WTC11 (cell line): ENCODE results near the gene VEGFC. TPM values are rescaled to one million over a fixed set of nuclear protein-coding genes. Genes with fewer than 3 reads are reported as not detected.

Experiments
- ATAC-seq: fragments of 200-7000 bp; cut with Tn5 transposase; 2 replicates; pipeline ENCODE4 v1.10.0; 2021; ENCODE audit warnings: mild to moderate bottlenecking, moderate library complexity
- CTCF ChIA-PET: fragments of 300-600 bp; sonication (Branson Sonifier 250); formaldehyde crosslinking; loops from one replicate; lab custom pipeline; 2021; ENCODE audit warnings: antibody characterized with exemption; lab: Charles Lee
- POLR2A ChIA-PET: fragments of 350-600 bp; sonication (Branson Sonifier 250); formaldehyde crosslinking; loops from one replicate; lab custom pipeline; 2021; ENCODE audit warnings: antibody characterized with exemption; lab: Charles Lee
- DNase-seq: peaks from one replicate; pipeline ENCODE4 v3.0.0; 2021; ENCODE audit warnings: low spot score
- H3K27ac Mint-ChIP-seq: 2 replicates; pipeline ENCODE4 v1.8.0; 2021; ENCODE audit warnings: mixed read lengths
- H3K27me3 Mint-ChIP-seq: 2 replicates; pipeline ENCODE4 v1.8.0; 2021; ENCODE audit warnings: low read depth, mild to moderate bottlenecking, moderate library complexity, mixed read lengths
- H3K36me3 Mint-ChIP-seq: 2 replicates; pipeline ENCODE4 v1.8.0; 2021; ENCODE audit warnings: mixed read lengths
- H3K4me1 Mint-ChIP-seq: 2 replicates; pipeline ENCODE4 v1.8.0; 2022; ENCODE audit warnings: mixed read lengths
- H3K4me3 Mint-ChIP-seq: 2 replicates; pipeline ENCODE4 v1.8.0; 2021; ENCODE audit warnings: mild to moderate bottlenecking, moderate library complexity, mixed read lengths
- H3K9me3 Mint-ChIP-seq: 2 replicates; pipeline ENCODE4 v1.8.0; 2021; ENCODE audit warnings: mixed read lengths
- ATF1 ChIP-seq: sonication (generic); formaldehyde crosslinking; IDR thresholded peaks from 2 replicates; pipeline ENCODE4 v1.8.1; 2023; ENCODE audit warnings: mild to moderate bottlenecking, moderate library complexity, missing genetic modification reagents
- ATF6 ChIP-seq: sonication (generic); formaldehyde crosslinking; IDR thresholded peaks from 2 replicates; pipeline ENCODE4 v1.8.1; 2023; ENCODE audit warnings: mild to moderate bottlenecking, missing genetic modification reagents
- E2F4 ChIP-seq: sonication (generic); formaldehyde crosslinking; IDR thresholded peaks from 2 replicates; pipeline ENCODE4 v1.8.1; 2022; ENCODE audit warnings: low read depth, mild to moderate bottlenecking, moderate library complexity, missing genetic modification reagents, borderline replicate concordance
- E2F5 ChIP-seq: sonication (generic); formaldehyde crosslinking; IDR thresholded peaks from 2 replicates; pipeline ENCODE4 v1.8.1; 2022; ENCODE audit warnings: mild to moderate bottlenecking, moderate library complexity, missing genetic modification reagents
- ELF4 ChIP-seq: sonication (generic); formaldehyde crosslinking; IDR thresholded peaks from 2 replicates; pipeline ENCODE4 v1.8.1; 2022; ENCODE audit warnings: low read depth, mild to moderate bottlenecking, moderate library complexity, missing genetic modification reagents
- EMX1 ChIP-seq: fragments of 250-450 bp; sonication (Bioruptor Pico); IDR thresholded peaks from 2 replicates; pipeline ENCODE4 v1.8.0; 2021; ENCODE audit warnings: mild to moderate bottlenecking
- FOXP1 ChIP-seq: sonication (generic); formaldehyde crosslinking; IDR thresholded peaks from 2 replicates; pipeline ENCODE4 v1.8.0; 2022; ENCODE audit warnings: missing genetic modification reagents, mild to moderate bottlenecking, moderate library complexity, borderline replicate concordance
- IRF2 ChIP-seq: sonication (generic); formaldehyde crosslinking; IDR thresholded peaks from 2 replicates; pipeline ENCODE4 v1.8.0; 2022; ENCODE audit warnings: low read depth, missing genetic modification reagents, borderline replicate concordance
- JAZF1 ChIP-seq: fragments of 250-450 bp; sonication (Bioruptor Pico); IDR thresholded peaks from 2 replicates; pipeline ENCODE4 v1.9.0; 2021; ENCODE audit warnings: moderate library complexity, mild to moderate bottlenecking, inconsistent platforms
- JUN ChIP-seq: sonication (generic); formaldehyde crosslinking; IDR thresholded peaks from 2 replicates; pipeline ENCODE4 v1.8.0; 2023; ENCODE audit warnings: mild to moderate bottlenecking, missing genetic modification reagents
- KAT7 ChIP-seq: sonication (generic); formaldehyde crosslinking; IDR thresholded peaks from 2 replicates; pipeline ENCODE4 v1.8.1; 2023; ENCODE audit warnings: missing genetic modification reagents, mild to moderate bottlenecking, borderline replicate concordance
- MAX ChIP-seq: sonication (generic); formaldehyde crosslinking; IDR thresholded peaks from 2 replicates; pipeline ENCODE4 v1.8.0; 2022; ENCODE audit warnings: mild to moderate bottlenecking, missing genetic modification reagents
- PRRX2 ChIP-seq: fragments of 250-450 bp; sonication (Bioruptor Pico); IDR thresholded peaks from 2 replicates; pipeline ENCODE4 v1.8.0; 2021; ENCODE audit warnings: mild to moderate bottlenecking
- TCF7 ChIP-seq: sonication (generic); formaldehyde crosslinking; IDR thresholded peaks from 2 replicates; pipeline ENCODE4 v1.8.0; 2022; ENCODE audit warnings: mild to moderate bottlenecking, low read depth, missing genetic modification reagents, moderate library complexity
- ZNF281 ChIP-seq: sonication (generic); formaldehyde crosslinking; IDR thresholded peaks from 2 replicates; pipeline ENCODE4 v1.8.0; 2023; ENCODE audit warnings: mild to moderate bottlenecking, missing genetic modification reagents
- ZNF416 ChIP-seq: fragments of 250-450 bp; sonication (Bioruptor Pico); IDR thresholded peaks from 2 replicates; pipeline ENCODE4 v1.9.0; 2021; ENCODE audit warnings: mild to moderate bottlenecking, inconsistent platforms
- ZNF532 ChIP-seq: fragments of 250-450 bp; sonication (Bioruptor Pico); IDR thresholded peaks from 2 replicates; pipeline ENCODE4 v1.9.0; 2021; ENCODE audit warnings: mild to moderate bottlenecking, borderline replicate concordance
- total RNA-seq: library from RNA; stranded (reverse); gene quantifications from 3 replicates; pipeline ENCODE4 v1.2.3, GENCODE V29; 2021

The VEGFC gene
- total RNA-seq, 1 experiment from 2014 or later, result 0.61 TPM

GRCh38 chr4:176690716-176691115, 102.0 kb downstream of the VEGFC start (continued):
- TF ChIP-seq ZNF281 (CRISPR knock-in tag) (no peak), EMX1 (CRISPR knock-in tag) (no peak), JUN (CRISPR knock-in tag) (no peak), KAT7 (no peak), E2F5 (CRISPR knock-in tag) (no peak), E2F4 (CRISPR knock-in tag) (no peak), FOXP1 (CRISPR knock-in tag) (no peak), ELF4 (CRISPR knock-in tag) (no peak), IRF2 (no peak), TCF7 (CRISPR knock-in tag) (no peak), ATF6 (CRISPR knock-in tag) (no peak)

GRCh38 chr4:176680668-176681180, 112.0 kb downstream of the VEGFC start:
- Mint-ChIP-seq H3K9me3 (peaks cover 15% of the 10 kb centered on the region), H3K27me3 (no peaks in the 10 kb centered on the region; the same call in 1 of the 2 replicates), H3K4me3 (no peak overlapping the region), H3K36me3 (peaks cover 7% of the 10 kb centered on the region; the same call in 1 of the 2 replicates), H3K4me1 (peaks cover 1% of the 10 kb centered on the region), H3K27ac (no peak overlapping the region)
- POLR2A ChIA-PET, result interaction anchor here (0.5 kb wide), 1 partner anchor 417 kb away, joined by 3 read pairs; no protein-coding TSS in a partner anchor
- CTCF ChIA-PET, result no interaction called here
- TF ChIP-seq JAZF1 (CRISPR knock-in tag) (no peak), ATF1 (CRISPR knock-in tag) (no peak), E2F5 (CRISPR knock-in tag) (no peak), MAX (CRISPR knock-in tag) (no peak), ZNF532 (CRISPR knock-in tag) (no peak), PRRX2 (CRISPR knock-in tag) (no peak), ZNF416 (CRISPR knock-in tag) (no peak)
- no peak for ATAC-seq
- no peak for DNase-seq
